ENCODE data around the gene PTPRE.

GRCh38 chr10:127952575-127952869, 45.6 kb downstream of the PTPRE start:
- TF ChIP-seq REST (IDR thresholded peaks at IDR 0.05; ENCODE audit: insufficient read depth in 1 of 2, low read depth in 2 of 2, low read length in 2 of 2) (no peak), POLR2AphosphoS5 (IDR thresholded peaks at IDR 0.05; ENCODE audit: low read depth, low read length) (no peak)

Data from PFSK-1 (cell line).